ENCODE results near the gene KDM8.

KDM8 gene

DNA sequence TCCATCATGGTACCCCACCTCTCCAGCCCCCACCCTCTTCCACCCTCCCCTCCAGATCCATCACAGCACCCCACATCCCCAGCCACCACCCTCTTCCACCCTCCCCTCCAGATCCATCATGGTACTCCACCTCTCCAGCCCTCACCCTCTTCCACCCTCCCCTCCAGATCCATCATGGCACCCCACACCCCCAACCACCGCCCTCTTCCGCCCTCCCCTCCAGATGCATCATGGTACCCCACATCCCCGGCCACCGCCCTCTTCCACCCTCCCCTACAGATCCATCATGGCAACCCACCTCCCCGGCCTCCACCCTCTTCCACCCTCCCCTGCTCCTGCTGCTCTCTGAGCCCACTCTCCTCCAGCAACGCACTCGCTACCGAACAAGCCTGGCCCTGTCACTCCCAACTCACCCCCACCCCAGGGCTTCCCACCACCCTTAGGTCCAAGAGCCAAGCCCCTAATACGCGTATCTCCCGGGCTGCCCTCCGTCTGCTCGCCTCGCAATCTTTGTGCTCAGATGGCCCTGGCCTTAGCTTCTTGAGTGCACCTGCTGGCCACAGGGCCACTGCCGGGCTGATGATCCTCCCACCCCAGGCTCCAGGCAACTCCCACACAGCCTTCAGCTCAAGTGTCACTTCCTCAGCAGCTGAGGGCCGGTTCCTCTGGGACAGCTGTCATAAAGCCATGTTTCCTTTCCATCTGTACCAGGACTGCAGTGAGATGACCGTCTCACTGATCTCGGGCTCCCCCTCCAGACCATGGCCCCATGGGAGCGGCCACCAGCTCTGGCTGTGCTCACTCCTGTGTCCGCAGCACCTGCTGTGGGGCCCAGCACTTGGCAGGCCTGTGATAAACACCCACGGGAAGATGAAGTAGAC is 25.5 kb downstream of the KDM8 start:
- no peak for DNase-seq (ENCODE audit: low read depth in 1 of 2, low spot score in 1 of 2)

DNA sequence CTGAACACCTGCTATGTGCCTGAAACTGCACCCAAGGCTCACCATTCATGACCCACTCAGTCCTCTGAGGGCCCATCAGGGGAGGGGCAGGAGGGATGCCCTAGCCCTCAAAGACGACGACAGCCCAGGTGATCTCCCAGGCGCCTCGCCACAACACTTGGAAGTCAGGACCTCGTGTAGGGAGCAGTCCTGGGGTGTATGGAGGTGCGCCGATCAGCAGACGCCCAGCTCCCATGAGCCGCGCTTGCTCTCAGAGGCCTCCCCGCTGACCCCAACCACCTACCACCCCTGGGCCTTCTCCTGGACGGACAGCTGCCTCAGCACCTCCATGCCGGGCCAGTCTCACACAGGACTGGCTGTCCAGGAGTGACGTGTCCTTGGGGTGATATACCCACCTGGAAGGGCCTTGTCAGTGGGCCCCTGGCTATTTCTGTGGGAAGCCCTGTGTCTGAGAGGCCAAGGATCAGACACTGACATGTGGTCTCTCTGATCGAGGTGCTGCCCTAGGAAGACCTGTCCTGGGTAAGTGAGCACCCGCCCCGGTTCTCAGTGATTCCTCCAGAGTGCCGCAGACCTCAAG is 26.7 kb downstream of the KDM8 start:
- no peak for DNase-seq (ENCODE audit: low read depth in 1 of 2, low spot score in 1 of 2)

DNA sequence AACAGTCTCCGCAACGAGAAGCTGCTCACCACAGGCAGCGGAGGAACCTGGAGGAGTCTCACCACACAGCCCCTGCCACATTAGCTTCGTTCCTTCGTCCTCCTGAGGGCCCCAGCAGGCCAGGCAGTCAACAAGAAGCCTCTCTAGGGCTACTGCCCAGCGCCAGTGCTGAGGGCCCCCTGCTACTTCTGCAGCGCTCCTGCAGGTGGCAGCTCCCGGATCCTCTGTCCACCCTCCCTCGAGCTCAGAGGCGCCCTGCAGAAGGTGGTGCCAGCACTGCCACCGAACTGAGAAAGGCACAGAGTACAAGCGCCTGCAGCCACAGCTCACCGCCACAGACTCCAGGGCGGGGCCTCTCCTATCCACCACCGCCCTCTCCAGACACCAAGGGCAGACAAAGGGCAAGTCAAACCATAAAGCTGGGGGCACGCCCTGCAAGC is 27.3 kb downstream of the KDM8 start:
- peak; percentile 40 to 64 for DNase-seq (ENCODE audit: low read depth in 1 of 2, low spot score in 1 of 2)

GRCh38 chr16:27231692-27232060 is 28.4 kb downstream of the KDM8 start:
- no peak for DNase-seq (ENCODE audit: low read depth in 1 of 2, low spot score in 1 of 2)

DNA sequence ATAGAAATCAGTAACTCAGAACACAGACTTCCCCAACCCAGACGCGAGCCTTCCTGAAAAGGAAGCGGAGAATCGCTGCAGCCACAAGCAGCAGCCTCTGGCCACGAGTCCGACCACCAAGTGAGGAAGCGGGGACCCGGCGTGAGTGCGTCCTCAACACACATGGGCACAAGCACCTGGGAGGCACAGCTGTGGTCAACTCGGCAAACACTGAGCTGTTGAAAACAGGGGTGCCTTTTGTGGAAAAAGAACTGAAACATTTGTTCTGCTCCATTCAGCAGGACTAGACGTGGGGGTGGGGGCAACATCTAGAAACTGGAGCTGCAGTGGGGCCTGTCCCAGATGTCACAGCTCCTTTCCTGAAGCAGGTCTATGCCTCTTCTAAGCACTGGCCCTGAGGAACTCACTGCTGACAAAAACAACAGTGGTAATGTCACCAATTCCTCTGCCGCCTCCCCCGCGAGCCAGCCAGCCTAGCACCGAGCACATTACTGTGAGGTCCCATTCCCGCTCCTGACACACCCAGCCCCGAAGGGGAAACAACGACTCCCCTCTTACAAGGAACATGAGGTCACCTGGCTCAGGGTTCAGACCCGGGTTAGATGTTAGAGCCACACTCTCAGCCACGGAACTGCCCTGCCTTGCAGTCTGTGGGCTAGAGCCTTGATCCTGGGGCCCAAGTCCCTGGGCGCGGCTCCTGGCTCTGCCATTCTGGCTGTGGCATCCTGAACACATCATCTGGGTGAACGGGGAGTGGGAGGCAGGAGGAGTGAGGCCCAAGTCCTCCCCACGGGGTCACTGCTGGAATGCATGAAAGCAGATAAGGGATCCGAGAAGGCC is 29.0 kb downstream of the KDM8 start:
- DNase-seq (ENCODE audit: low read depth in 1 of 2, low spot score in 1 of 2) = no peak

GRCh38 chr16:27232901-27233625 is 29.7 kb downstream of the KDM8 start:
- no peak for DNase-seq (ENCODE audit: low read depth in 1 of 2, low spot score in 1 of 2)

DNA sequence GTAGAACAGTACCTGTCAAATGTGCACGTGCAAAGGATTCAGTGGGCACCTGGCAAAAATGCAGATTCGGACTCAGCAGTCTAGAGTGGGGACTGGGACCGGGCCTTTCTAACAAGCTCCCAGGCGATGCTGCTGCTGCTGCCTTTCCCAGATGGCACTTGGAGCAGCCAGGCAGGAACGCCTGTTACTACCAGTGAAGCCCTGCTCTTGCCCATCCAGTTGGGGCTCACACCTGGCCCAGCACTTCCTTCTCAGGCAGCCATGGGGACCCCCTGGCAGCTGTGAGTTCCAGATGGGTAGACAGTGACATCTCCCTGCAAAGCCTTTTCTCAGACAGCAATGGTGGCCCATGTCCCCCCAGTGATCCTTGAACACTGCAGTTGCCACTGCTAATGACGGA is 30.4 kb downstream of the KDM8 start:
- DNase-seq (ENCODE audit: low read depth in 1 of 2, low spot score in 1 of 2) = no peak

DNA sequence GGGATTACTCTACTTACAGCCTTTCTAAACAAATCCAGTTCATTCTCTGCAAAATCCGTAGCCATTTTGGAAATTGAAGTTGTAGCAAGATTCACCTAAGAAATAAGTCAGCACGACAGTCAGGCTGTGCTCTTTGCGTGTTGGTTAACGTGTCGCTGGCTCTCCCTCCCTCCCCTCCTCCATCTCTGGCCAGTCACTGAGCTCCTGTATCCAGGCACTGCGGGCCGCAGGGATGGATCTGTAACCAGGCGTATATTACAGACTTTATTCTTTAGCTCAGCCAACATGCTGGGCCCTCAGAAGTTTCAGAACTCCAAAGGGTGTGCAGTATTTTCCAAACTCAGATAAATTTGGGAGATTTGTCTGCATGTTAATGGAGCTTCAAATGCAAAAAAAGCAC is 30.8 kb downstream of the KDM8 start:
- DNase-seq (ENCODE audit: low read depth in 1 of 2, low spot score in 1 of 2) = no peak

DNA sequence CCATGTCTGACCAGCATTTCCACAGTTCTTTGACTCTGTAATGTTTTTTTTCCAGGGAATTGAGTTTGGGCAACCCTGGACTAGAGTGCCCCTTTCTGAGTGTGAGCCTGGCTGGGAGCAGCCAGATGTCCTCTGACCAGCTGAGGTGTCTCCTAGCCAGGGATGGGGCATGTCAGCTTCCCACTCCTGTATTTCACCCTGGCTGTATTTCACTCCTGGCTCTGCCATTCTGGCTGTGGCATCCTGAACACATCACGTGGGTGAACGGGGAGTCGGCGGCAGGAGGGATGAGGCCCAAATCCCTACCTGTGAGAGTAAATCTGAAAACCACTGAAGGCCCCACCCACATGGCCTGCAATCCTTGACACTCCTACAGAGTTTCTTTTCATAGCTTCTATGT is 31.3 kb downstream of the KDM8 start:
- DNase-seq (ENCODE audit: low read depth in 1 of 2, low spot score in 1 of 2) = no peak

GRCh38 chr16:27235055-27235937 is 32.0 kb downstream of the KDM8 start:
- peak; percentile 74 to 83 for DNase-seq (ENCODE audit: low read depth in 1 of 2, low spot score in 1 of 2)

DNA sequence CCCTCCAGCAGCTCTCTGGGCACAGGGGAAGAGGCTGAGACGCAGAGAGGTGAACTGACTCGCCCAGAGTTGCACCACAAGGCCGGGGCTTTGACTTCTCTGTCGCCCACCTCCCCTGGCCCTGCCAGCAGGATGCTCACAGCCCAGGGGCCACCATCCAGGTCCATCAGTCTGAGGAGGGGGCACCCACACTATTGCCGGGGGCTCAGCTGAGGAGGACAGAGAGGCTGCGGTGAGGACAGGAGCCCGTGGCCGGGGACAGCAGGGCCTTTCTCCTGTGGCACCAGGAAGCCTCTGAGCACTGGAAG is 32.6 kb downstream of the KDM8 start:
- DNase-seq (ENCODE audit: low read depth in 1 of 2, low spot score in 1 of 2) = no peak

- DNase-seq (ENCODE audit: low read depth in 1 of 2, low spot score in 1 of 2) = no peak
These were observed 33.4 kb downstream of the KDM8 start for GRCh38 chr16:27236635-27237218.

DNA sequence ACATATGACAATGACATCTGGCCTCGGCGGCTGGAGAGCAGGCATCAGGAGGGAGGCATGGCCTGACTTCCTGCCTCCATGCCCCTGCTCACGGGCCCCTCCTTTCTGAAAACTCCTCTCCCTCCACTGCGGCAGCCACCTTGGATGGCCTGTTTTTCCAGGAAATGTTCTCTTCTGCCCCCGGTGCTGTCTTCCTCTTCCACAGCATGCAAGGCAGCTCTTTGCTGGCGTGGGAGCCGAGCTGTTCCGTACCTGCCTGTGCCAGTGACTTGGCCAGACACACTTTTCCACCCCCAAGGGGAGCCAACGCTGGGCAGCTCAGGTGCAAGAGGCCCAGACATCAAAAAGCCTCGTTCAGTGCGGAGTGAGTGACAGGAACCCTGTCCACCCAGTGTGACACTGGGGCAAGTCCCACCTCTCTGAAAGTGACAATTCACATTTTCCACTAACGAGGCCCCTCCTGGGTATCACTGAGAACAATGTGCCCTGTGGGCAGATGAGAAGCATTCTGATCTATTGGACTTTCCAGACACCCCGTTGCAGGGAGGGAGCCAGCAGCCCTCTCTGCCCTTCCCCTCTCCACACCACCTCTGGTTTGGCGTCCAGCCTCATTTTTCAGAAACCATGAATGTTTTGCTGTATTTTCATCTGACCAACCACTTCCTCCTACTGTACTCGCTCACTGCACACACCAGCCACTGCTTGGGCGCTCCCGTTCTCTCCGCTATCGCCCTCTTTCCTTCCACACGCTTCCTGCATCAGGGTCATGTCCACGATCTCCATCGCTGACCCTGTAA is 34.1 kb downstream of the KDM8 start:
- peak in 1 of 2 donors; percentile 67 for DNase-seq (ENCODE audit: low read depth in 1 of 2, low spot score in 1 of 2)

GRCh38 chr16:27238016-27238587 is 34.8 kb downstream of the KDM8 start:
- no peak for DNase-seq (ENCODE audit: low read depth in 1 of 2, low spot score in 1 of 2)

DNA sequence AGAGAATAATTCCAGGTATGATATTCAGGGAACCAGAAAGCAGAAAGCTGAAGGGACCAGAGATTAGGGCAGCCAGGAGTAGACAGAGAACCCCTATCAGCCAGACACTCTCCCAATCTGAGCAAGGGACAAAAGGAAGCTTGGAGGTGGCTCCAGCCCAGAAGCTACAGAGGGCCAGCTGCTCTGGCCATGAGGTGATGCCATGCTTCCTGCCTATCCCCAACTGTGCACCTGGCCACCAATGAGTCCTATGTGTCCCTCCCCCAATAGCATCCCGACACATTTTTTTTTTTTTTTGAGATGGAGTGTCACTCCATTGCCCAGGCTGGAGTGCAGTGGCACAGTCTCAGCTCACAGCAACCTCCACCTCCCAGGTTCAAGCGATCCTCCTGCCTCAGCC is 35.3 kb downstream of the KDM8 start:
- no peak for DNase-seq (ENCODE audit: low read depth in 1 of 2, low spot score in 1 of 2)

DNA sequence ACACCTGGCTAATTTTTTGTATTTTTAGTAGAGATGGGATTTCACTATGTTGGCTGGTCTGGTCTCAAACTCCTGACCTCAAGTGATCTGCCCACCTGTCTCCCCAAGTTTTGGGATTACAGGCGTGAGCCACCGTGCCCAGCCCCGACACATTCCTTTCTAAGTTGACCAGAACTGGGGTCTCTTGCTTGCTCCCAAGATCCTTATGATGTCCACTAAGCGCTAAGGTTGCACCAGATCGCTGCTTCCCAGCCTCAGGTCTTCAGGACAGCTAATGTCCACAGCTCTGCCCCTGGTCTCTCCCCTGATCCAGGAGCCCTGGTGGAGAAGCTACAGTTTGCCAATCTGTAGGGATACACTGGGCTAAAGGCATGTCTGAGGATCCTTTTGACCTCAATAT is 35.7 kb downstream of the KDM8 start:
- DNase-seq (ENCODE audit: low read depth in 1 of 2, low spot score in 1 of 2) = no peak

DNA sequence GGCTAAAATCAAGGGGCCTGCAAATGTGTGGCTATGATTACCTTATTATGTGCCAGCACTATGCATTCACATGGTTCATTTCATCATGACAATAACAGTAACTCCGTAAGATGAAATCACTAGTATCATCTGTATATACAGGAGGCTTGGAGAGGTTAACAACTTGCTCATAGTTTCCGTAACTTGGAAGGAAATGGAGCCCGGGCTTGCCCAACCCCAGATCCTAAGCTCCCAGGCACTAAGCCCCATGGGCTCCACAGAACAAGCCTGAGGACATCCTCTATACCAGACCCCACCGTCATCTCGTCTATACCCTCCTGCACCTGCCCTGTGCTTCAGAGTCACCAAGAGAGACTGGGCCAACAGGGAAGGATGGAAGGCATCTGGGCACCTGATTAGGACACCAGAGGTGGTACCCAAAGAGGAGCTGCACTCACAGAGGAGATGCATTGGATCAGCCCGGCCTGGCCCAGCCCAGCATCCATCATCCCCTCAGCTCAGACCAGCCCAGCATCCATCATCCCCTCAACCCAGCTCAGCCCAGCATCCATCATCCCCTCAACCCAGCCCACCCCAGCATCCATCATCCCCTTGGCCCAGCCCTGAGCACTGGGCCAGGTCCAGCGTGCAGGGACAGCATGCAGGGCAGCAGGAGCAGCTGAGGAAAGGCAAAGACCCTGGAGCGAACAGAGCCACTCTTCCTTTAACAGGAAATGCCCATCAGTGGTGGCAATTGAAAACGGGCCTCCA is 36.8 kb downstream of the KDM8 start:
- no peak for DNase-seq (ENCODE audit: low read depth in 1 of 2, low spot score in 1 of 2)

GRCh38 chr16:27240948-27241531 is 37.7 kb downstream of the KDM8 start:
- no peak for DNase-seq (ENCODE audit: low read depth in 1 of 2, low spot score in 1 of 2)
